DMS 273 (cell line): Measurements from ENCODE around the gene PLXNB1.

ENCODE experiments used
- DNase-seq: peaks from one replicate; lab custom pipeline; 2025; ENCODE audit not compliant: unreplicated experiment; lab: John Stamatoyannopoulos, UW

Gene PLXNB1

DNA sequence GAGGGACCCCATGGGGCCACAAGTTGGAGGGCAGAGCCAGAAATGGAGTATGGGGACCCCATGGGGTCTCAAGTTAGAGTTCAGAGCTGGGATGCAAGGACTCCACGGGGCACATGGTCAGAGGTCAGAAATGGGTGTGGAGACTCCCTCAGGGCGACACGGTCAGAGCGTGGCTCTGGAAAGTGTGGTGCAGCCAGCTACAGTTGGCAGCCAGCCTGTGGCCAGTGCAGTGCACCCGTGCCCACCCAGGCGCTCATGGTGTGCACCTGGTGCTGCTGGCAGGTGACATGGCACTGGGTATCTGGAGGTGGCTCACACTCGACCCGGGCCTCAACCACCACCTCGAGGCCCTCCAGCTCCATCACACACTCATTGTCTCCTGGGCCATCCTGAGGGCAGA, 11.2 kb downstream of the PLXNB1 start:
- no peak for DNase-seq

- DNase-seq = no peak
Measured at GRCh38 chr3:48418140-48418539, 11.7 kb downstream of the PLXNB1 start.

DNA sequence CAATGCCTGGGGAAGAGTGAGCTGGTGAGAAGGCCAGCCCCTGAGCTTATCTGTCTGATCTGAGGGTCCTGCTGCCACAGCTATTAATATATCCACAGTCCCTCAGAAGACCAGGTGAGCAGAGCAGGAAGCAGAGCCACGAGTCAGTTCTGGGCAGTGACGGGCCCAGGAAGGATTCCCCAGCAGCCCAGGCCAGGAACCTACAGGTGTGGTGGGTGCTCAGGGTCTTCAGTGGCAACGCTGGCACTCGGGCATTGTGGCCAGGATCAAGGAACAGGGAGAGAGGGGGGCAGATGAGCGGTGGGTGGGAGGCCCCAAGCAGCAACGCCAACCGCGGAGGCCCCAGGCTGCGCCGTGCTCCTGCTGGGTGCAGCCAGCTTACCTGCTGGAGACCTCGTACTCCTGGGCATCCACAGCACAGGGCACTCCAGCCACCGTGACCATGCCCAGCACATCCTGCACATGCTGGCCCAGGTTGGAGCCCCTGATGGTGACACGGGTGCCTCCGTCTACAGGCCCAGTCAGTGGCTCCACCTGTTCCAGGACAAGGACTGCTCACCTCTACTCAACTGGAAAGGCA, 12.3 kb downstream of the PLXNB1 start:
- no peak for DNase-seq

DNA sequence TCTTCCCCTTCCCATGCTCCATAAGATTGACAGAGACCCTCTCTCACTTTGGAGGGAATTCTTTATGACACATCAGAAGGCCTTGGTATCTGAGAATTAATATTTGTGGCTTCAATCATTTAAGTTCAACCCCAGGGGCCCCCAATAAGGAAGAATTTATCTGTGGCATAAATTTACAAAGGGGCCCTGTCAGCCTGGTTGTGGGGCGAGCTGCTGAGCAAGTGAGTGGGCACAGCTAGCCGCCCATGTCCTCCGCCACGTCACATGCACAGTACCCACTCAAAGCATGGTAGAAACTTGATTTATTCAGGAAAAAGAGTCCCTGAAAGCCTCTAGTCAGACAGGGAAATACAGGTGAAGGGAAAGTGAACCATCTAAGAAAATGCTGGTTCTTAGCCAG, 13.3 kb downstream of the PLXNB1 start:
- no peak for DNase-seq

DNA sequence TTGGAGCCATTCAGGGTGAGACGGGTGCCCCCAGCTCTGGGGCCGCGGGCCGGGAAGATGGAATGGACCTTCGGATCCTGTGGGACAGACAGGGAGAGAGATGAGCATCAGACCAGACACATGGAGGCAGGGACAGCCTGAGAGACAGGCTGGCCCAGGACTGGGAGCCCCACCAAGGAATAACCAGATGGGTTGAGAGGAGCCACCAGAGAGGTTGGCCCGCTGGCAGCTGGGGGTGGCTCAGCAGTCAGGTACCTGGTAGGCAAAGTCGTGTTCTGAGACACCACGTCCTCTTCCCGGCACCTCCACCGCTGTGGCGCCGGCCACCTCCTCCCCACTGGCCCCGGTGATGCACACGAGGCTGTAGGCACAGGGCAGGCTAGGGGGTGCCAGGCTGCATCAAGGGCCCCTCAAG, 13.8 kb downstream of the PLXNB1 start:
- no peak for DNase-seq

- peak; percentile 23 for DNase-seq
Measured at GRCh38 chr3:48415251-48415953, 14.5 kb downstream of the PLXNB1 start.

GRCh38 chr3:48414376-48415250, 15.3 kb downstream of the PLXNB1 start:
- peak; percentile 12 for DNase-seq

- DNase-seq = no peak
Measured at GRCh38 chr3:48413611-48414010, 16.3 kb downstream of the PLXNB1 start.

DNA sequence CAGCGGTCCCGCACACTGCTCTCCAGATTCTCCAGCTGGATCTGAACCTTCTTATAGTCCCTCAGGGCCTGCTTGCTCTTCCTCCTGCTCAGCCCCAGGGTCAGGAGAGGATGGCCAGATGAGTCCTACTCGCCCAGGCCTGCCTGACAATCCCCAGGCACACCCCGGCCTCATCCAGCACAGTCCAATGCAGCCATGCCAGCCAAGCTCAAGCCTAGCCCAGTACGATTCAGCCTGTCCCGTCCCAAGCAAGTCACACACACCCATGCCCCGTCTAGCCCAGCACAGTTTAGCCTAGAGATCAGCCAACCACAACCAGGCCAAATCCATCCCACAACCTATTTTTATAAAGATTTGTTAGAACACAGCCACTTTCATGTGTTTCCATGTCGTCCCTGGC, 16.8 kb downstream of the PLXNB1 start:
- DNase-seq = no peak

DNA sequence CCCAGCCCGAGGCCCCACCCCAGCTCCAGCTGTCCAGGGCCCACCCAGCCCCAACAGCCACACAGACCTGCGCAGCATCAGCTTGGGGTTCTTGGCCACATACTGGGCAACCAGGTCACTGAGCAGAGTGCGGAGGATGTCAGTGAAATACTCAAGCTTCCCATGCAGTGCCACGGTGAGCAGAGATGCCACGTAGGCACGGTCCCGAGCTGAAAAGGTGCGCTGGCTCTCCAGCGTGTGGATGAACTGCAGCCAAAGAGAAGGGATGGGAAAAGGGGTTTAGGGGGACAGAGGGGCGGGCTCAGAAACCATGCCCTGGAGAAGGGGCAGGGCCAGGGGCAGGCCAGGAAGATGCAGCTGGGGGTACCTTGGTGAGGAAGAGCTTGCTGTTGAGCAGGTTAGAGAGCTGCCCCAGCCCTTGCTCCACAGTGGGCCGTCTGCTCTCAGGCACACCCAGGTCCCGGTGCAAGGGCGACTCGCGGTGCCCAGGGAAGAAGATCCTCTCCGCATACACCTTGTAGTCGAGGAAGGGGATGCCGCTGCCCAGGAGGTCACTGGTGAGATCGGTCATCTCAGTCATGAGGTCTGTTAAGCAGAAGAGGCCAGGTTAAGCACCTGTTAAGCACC, 17.4 kb downstream of the PLXNB1 start:
- DNase-seq = no peak

GRCh38 chr3:48411606-48412374, 18.1 kb downstream of the PLXNB1 start:
- no peak for DNase-seq

DNA sequence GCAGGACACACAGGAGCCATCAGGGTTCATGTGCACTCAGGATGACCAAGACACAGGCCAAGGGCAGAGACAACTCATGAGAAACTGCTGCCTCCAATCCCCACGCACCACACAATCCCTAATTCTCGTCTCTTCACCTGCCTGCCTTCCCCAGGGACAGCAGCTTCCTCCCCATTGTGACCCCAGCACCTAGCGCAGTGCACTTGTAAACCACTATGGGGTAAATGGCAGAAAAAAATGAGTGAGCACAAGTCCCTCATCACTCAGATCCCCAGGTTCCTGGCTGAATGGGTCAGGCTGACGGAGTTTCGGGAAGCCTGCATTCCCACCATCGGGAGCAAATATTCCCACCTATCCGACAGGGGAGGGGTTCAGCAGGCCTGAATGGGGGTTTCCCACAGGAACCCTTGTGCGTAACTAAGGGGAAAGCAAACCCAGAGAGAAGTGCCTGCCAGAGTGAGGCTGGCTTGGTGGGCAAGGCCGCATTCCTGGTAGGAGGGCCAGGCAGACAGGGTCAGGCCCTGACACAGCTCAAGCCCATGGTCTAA, 18.8 kb downstream of the PLXNB1 start:
- DNase-seq = no peak

DNA sequence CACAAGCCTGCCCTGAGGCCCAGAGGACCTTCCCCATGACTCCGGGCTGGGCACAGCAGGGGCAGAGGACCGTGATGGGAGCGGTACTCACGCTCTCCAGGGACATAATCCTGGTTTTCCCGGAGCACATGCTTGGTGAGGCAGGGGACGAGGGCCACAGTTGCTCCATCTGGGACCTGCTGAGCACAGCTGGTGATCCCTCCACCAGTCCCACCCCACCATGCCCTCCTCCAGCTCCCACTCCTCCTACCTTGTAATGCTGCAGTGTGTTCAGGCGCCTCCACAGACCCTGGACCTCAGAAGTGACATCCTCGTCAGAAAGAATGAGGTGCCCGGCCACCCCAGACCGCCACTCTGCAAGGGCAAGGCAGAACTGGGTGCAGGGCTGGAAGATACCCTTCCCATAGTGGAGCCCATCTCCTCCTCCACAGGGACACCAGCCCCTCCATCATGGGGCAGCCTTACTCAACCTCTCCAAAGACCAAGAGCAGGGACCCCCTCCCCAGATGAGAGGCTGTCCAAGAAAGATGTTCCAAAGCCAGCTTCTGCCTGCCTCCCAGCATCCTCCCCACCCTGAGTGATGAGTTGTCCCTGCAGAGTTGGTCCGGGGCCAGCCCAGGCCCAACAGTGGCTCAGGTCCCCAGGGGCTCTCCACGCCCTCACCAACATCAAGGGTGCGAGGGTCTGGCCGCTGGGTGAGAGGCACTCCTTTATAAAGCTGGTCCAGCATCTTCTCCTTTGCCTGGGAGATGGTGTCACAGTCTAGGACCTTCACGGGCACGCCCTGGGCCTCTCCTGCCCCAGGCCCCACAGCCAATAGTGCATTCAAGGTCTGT, 19.5 kb downstream of the PLXNB1 start:
- DNase-seq = no peak

DNA sequence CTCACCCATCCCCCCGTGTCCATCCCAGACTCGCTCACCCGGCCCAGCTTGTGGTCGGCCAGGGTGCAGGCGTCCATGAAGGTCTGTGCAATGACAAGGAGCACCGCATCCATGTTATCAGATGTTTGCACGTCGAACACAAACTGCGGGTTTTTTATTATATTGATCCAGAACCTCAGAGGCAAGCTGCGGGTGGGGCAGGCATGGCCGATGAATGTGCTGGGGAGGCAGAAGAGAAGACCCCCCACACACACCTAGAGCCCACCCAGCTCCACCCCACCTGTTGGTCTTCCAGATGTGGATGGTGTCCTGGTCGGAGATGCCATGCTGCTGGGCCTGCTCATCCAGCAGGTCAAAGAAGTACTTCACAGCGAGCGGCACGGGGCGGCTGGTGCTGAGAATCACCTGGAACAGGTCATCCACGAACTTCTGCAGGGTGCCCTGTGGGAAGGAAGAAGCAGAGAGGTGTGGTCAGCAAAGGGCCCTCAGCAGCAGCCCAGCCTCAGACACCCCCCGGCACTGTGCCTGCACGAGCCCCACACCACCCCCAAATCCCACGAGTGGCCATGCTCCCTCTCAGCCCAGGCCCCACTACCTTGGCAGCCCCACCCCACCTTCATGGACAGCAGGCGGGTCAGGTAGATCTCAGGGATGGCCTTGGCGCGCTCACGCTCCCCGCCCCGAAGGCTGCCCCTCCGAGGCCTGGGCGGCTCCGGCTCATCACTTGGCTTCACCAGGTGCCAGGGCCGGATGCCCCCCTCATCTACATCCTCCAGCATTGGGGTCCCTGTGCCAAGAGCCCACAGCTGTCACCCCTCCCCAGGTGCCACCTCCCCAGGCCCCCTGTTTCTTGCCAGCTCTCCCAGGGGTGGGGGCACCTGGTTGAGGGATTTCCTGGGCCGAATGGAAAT, 20.3 kb downstream of the PLXNB1 start:
- DNase-seq = no peak

DNA sequence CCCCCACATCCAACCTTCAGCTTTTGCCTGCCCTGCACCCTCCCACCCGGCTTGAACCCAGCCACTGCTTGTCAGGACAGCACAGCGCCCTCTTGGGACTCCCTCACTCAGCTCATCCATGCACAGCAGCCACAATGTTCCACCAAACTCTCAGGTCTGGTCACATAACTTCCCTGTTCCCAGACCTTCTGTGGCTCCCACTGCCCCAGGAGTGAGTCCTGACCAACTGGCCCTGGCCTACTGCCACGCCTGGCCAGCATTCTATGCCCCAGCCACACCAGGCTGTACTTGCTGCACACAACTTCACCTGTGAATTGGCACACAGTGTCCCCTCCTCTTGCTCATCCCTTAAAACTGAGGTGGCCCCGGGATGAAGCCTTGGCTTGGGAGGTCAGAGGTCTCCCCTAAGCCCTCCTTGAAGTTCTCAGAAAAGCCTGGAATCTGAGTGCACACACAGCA, 21.0 kb downstream of the PLXNB1 start:
- no peak for DNase-seq

GRCh38 chr3:48407542-48408099, 22.3 kb downstream of the PLXNB1 start:
- DNase-seq = no peak

DNA sequence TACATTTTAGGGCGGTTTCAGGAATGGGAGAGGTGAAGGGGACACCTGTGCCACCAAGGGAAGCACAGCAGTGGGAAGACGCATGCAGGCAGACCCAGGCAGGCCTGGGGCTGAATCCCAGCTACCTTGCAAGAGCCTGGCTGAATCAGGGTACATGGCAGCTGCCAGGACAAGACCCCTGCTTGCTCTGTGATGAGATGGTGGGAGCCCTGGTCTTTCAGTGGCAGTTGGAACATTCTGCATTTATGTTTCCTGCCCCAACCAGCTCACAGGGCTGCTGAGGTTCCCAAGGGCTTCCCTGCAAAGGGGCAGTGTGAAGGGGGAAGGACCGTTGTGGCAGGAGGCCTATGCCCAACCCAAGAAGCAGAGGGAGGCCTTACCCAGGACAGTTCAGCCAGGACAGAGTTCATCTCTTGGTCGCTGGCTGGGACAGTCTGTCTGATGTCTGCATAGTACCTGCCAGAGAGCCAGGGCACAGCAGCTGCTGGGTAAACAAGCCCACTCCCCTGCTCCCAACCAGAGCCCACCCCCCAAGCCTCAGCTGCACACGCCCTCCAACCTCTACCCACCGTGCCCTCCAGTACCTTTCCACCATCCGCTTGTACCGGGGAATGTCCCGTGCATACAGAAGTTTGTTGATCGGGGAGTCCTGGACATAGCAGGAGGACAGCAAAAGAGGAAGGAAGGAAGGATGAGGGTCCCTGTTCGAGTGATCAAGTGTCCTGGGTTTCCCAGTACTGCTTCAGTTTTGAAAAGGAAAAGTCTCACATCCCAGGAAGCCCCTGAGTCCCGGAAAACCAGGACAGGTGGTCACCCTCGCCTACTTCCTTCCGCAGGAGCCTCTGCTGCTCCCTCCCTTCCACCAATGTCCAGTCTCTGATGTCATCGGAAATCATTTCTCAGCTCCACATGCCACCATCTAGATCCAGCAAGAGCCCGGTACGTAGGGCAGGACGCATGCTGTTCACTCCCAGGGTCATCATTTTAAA, 23.1 kb downstream of the PLXNB1 start:
- no peak for DNase-seq
